Measurements from ENCODE around the gene SPACA7. TPM values are rescaled to one million over a fixed set of nuclear protein-coding genes. Genes with fewer than 3 reads are reported as not detected.

The SPACA7 gene
- total and polyA plus RNA-seq, 10 of the 15 experiments (the other 5 are each of a cell fraction or from before 2014, with no cell fraction given), result not detected

DNA sequence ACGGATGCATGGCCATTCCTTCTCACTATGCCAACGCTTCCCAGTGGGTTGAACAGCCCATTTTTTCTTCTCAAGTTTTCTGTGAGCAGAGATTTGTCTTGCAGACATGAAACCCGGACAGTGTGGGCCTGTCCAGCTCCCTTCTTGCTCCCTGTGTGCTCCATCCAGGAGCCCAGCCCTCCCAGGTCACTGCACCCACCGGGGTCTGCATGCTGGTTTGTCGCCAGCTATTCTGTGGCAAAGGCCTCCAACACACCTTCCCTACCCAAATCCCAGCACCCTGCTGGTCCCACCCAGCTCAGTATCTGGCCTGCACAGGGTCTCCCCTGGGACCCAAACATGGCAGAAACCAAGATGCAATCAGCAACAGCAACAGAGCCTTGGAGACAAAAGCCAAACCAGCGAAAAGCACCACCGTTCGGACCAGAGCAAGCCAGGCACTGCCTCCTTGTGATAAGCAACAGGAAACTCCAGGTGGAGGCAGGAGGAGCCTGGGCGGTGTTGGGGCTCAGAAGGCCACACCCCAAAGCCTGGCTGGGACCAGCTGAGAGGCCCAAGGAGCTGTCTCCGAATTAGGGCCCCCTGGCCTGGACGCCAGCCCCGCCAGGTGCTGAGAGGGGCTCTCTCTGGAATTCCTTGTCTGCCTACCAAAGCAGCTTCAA, 12.2 kb upstream of the SPACA7 start:
- no peak overlapping the region for H2AFZ ChIP-seq (ENCODE audit: control insufficient read depth, low read depth, low read length)
- POLR2A ChIA-PET, result interaction anchor here (0.6 kb wide), 1 partner anchor 9 kb away, joined by 3 read pairs; no protein-coding TSS in a partner anchor
- H3K4me1 ChIP-seq (ENCODE audit: control insufficient read depth, insufficient read depth, low read length), result no peaks in the 10 kb centered on the region
- H3K27ac ChIP-seq (ENCODE audit: control insufficient read depth, insufficient read depth), result no peak overlapping the region
- no peaks in the 10 kb centered on the region for H3K79me2 ChIP-seq (ENCODE audit: control insufficient read depth, insufficient read depth, low read length)
- RAD21 ChIA-PET (ENCODE audit: unreplicated experiment), result no interaction called here
- in situ Hi-C loops (cut with MboI) (no loop called here), intact Hi-C loops (cut with micrococcal nuclease; ENCODE audit: unreplicated experiment) (no loop called here)
- H3K4me3 ChIP-seq, result no peak overlapping the region
- H3K4me2 ChIP-seq (ENCODE audit: control insufficient read depth, insufficient read depth), result no peak overlapping the region
- DNase-seq (ENCODE audit: low read depth, low spot score) (no peak), ATAC-seq (no peak), FAIRE-seq (no peak)
- TF ChIP-seq HCFC1 (IDR thresholded peaks at IDR 0.05; ENCODE audit: low read length), result no peak
- no peak for TF ChIP-seq ZSCAN29 (IDR thresholded peaks at IDR 0.05)
- TF ChIP-seq WRNIP1 (IDR thresholded peaks at IDR 0.05; ENCODE audit: borderline replicate concordance, low read depth, low read length), result no peak
- TF ChIP-seq SMAD1 (IDR thresholded peaks at IDR 0.05; ENCODE audit: low read depth, partially characterized antibody), result no peak
- TF ChIP-seq, protein P1, sequence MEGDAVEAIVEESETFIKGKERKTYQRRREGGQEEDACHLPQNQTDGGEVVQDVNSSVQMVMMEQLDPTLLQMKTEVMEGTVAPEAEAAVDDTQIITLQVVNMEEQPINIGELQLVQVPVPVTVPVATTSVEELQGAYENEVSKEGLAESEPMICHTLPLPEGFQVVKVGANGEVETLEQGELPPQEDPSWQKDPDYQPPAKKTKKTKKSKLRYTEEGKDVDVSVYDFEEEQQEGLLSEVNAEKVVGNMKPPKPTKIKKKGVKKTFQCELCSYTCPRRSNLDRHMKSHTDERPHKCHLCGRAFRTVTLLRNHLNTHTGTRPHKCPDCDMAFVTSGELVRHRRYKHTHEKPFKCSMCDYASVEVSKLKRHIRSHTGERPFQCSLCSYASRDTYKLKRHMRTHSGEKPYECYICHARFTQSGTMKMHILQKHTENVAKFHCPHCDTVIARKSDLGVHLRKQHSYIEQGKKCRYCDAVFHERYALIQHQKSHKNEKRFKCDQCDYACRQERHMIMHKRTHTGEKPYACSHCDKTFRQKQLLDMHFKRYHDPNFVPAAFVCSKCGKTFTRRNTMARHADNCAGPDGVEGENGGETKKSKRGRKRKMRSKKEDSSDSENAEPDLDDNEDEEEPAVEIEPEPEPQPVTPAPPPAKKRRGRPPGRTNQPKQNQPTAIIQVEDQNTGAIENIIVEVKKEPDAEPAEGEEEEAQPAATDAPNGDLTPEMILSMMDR (IDR thresholded peaks at IDR 0.05 in 2 of 3, conservative IDR thresholded peaks at IDR 0.05 in 1 of 3; ENCODE audit: control insufficient read depth in 2 of 3, extremely low read depth in 1 of 3, insufficient read depth in 1 of 3, low read depth in 3 of 3, low read length in 3 of 3), result no peak
- TF ChIP-seq NFXL1 (IDR thresholded peaks at IDR 0.05; ENCODE audit: borderline replicate concordance), result no peak
- no peak for TF ChIP-seq IKZF2 (IDR thresholded peaks at IDR 0.05)
- no peak for TF ChIP-seq ZNF274 (IDR thresholded peaks at IDR 0.05; ENCODE audit: insufficient read depth, insufficient read length)
- no peak for TF ChIP-seq RFX5 (IDR thresholded peaks at IDR 0.05; ENCODE audit: low read depth, low read length)
- no peak for TF ChIP-seq ELK1 (IDR thresholded peaks at IDR 0.05; ENCODE audit: low read depth, low read length)
- no peak for TF ChIP-seq BACH1 (IDR thresholded peaks at IDR 0.05; ENCODE audit: borderline replicate concordance)
- no peaks in the 10 kb centered on the region; the same call in 2 of the 3 replicates for H3K9me3 ChIP-seq (replicated peaks; ENCODE audit: control insufficient read depth, insufficient read depth, low read length)
- H4K20me1 ChIP-seq (ENCODE audit: control insufficient read depth, insufficient read depth), result no peaks in the 10 kb centered on the region
- SMC1A ChIA-PET (ENCODE audit: uncharacterized antibody, unreplicated experiment), result no interaction called here
- CTCF ChIA-PET, result no interaction called here
- no peaks in the 10 kb centered on the region for H3K36me3 ChIP-seq (ENCODE audit: control insufficient read depth in 2 of 2, insufficient read depth in 2 of 2, low read length in 1 of 2)
- 16% methylated on average over 11 of the region's 12 CpGs for WGBS (ENCODE audit: insufficient coverage, insufficient replicate concordance, low lambda C conversion rate, missing lambda C conversion rate)
- BruUV-seq (replicated peaks), result no TSS peak
- H3K27me3 ChIP-seq (replicated peaks in 1 of 2; ENCODE audit: control insufficient read depth in 2 of 2, insufficient read depth in 2 of 2, low read length in 1 of 2), result no peaks in the 10 kb centered on the region
- H3K9ac ChIP-seq (ENCODE audit: control insufficient read depth, insufficient read depth, low read length), result no peak overlapping the region
